Keratinocyte (primary cell): Measurements from ENCODE around the gene PCGF1.

Source experiments
- CTCF ChIP-seq, 3 experiments: IDR thresholded peaks in 1 of 3; conservative IDR thresholded peaks in 1 of 3; optimal IDR thresholded peaks in 1 of 3; 2 replicates in 2 of 3; 3 replicates in 1 of 3; pipeline versions ENCODE3 to v1.5.1; 2011; ENCODE audit warnings: low read length in 3 of 3, mild to moderate bottlenecking in 3 of 3, moderate library complexity in 2 of 3, control low read depth in 1 of 3, inconsistent platforms in 1 of 3; ENCODE audit not compliant: insufficient read depth in 2 of 3; ENCODE audit errors: extremely low read depth in 1 of 3
- EZH2 ChIP-seq: IDR thresholded peaks from one replicate; pipeline ENCODE4 v1.6.1; 2012; ENCODE audit warnings: inconsistent platforms, mild to moderate bottlenecking, low read length, moderate library complexity

DNA sequence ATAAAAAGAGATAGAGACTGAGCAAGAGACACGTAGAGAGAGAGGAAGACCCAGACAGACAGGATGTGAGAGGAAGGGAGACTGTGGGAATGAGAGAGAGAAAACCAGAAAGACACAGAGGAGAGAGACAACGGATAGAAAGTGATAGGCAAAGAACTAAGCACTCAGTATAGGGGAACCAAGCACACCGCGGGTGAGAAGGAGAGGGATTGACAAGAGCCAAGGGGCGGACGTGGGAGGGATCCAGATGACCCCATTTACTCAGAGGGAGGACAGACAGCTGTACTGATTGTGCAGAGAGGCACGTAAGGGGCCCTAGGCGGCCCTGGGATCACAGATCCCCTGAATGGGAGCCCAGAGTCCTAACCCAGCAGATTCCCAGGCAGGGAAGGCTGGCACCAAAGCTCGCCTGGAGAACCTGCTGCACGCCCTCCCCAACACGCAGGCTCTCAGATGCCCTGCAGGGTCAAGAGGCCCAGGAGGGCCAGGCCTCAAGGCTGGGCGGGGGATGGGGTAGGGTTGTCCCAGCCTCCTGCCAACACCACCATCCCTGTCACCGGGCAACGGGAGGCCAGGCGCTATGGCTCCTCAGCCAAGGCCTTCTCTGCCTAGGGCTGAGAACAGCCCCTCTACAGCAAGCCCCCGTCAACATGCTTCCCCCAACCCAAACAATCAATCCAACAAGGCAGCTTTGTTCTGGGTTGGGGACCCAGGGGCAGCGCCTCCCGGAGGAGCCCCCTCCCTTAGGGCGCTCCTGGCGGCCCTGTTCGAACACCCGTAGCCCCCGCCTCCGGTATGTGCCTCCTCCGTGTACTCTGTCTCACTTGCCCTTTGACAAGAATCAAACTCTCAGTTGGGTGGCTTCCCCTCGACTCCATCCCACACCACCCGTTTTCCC, 45.7 kb upstream of the PCGF1 start:
- TF ChIP-seq CTCF (optimal IDR thresholded peaks at IDR 0.05 in 1 of 3, IDR thresholded peaks at IDR 0.05 in 1 of 3, conservative IDR thresholded peaks at IDR 0.05 in 1 of 3; ENCODE audit: extremely low read depth in 1 of 3, insufficient read depth in 2 of 3, low read length in 3 of 3) (no peak), EZH2 (no peak)
